ENCODE results near the gene COTL1.

DNA sequence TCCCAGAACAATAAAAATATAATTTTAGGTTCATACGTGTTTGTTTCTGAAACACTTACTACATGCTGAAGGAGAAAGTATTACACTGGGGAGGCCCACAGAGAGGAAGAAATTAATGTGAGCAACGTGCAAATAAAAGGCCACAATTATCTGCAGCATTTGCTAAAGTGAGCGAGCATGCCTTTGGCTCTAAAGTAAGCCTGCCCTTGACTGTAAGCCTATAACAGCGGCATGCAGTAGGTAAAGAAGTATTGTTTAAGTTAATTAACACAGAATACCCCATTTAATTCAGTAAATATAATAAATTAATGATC lies 13.2 kb upstream of the COTL1 start:
- no peak for TF ChIP-seq U2AF1 (optimal IDR thresholded peaks at IDR 0.05; ENCODE audit: low read depth, low read length)
- no peak for TF ChIP-seq KDM5A (IDR thresholded peaks at IDR 0.05; ENCODE audit: borderline replicate concordance, low read length)
- TF ChIP-seq MEIS2 (CRISPR knock-in tag; IDR thresholded peaks at IDR 0.05) = no peak
- no peak for TF ChIP-seq FOXA3 (CRISPR knock-in tag; IDR thresholded peaks at IDR 0.05)
- no peak for TF ChIP-seq JUN (CRISPR knock-in tag; IDR thresholded peaks at IDR 0.05)
- TF ChIP-seq, protein P1, sequence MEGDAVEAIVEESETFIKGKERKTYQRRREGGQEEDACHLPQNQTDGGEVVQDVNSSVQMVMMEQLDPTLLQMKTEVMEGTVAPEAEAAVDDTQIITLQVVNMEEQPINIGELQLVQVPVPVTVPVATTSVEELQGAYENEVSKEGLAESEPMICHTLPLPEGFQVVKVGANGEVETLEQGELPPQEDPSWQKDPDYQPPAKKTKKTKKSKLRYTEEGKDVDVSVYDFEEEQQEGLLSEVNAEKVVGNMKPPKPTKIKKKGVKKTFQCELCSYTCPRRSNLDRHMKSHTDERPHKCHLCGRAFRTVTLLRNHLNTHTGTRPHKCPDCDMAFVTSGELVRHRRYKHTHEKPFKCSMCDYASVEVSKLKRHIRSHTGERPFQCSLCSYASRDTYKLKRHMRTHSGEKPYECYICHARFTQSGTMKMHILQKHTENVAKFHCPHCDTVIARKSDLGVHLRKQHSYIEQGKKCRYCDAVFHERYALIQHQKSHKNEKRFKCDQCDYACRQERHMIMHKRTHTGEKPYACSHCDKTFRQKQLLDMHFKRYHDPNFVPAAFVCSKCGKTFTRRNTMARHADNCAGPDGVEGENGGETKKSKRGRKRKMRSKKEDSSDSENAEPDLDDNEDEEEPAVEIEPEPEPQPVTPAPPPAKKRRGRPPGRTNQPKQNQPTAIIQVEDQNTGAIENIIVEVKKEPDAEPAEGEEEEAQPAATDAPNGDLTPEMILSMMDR (CRISPR knock-in tag; IDR thresholded peaks at IDR 0.05) = no peak
- TF ChIP-seq, protein P2, sequence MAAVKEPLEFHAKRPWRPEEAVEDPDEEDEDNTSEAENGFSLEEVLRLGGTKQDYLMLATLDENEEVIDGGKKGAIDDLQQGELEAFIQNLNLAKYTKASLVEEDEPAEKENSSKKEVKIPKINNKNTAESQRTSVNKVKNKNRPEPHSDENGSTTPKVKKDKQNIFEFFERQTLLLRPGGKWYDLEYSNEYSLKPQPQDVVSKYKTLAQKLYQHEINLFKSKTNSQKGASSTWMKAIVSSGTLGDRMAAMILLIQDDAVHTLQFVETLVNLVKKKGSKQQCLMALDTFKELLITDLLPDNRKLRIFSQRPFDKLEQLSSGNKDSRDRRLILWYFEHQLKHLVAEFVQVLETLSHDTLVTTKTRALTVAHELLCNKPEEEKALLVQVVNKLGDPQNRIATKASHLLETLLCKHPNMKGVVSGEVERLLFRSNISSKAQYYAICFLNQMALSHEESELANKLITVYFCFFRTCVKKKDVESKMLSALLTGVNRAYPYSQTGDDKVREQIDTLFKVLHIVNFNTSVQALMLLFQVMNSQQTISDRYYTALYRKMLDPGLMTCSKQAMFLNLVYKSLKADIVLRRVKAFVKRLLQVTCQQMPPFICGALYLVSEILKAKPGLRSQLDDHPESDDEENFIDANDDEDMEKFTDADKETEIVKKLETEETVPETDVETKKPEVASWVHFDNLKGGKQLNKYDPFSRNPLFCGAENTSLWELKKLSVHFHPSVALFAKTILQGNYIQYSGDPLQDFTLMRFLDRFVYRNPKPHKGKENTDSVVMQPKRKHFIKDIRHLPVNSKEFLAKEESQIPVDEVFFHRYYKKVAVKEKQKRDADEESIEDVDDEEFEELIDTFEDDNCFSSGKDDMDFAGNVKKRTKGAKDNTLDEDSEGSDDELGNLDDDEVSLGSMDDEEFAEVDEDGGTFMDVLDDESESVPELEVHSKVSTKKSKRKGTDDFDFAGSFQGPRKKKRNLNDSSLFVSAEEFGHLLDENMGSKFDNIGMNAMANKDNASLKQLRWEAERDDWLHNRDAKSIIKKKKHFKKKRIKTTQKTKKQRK (IDR thresholded peaks at IDR 0.05; ENCODE audit: low read length) = no peak
- TF ChIP-seq ZNF260 (CRISPR knock-in tag; IDR thresholded peaks at IDR 0.05; ENCODE audit: borderline replicate concordance, low read depth) = no peak
- no peak for TF ChIP-seq ZMAT3 (CRISPR knock-in tag; conservative IDR thresholded peaks at IDR 0.05)
- no peak for TF ChIP-seq YY1 (IDR thresholded peaks at IDR 0.05; ENCODE audit: insufficient read depth, insufficient replicate concordance, low read depth, low read length)
- no peak for TF ChIP-seq HCFC1 (IDR thresholded peaks at IDR 0.05; ENCODE audit: low read depth, low read length)
- TF ChIP-seq, protein P3, sequence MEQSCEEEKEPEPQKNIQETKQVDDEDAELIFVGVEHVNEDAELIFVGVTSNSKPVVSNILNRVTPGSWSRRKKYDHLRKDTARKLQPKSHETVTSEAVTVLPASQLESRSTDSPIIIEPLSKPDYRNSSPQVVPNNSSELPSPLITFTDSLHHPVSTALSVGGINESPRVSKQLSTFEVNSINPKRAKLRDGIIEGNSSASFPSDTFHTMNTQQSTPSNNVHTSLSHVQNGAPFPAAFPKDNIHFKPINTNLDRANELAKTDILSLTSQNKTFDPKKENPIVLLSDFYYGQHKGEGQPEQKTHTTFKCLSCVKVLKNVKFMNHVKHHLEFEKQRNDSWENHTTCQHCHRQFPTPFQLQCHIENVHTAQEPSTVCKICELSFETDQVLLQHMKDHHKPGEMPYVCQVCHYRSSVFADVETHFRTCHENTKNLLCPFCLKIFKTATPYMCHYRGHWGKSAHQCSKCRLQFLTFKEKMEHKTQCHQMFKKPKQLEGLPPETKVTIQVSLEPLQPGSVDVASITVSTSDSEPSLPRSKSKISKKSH (CRISPR knock-in tag; IDR thresholded peaks at IDR 0.05; ENCODE audit: borderline replicate concordance) = no peak
- TF ChIP-seq ZSCAN9 (CRISPR knock-in tag; IDR thresholded peaks at IDR 0.05; ENCODE audit: borderline replicate concordance) = no peak
